NCI-H2227 (cell line): ENCODE measurements around the gene ERVH48-1.
"Not testable (repeated sequence)": the region's sequence is repeated elsewhere in the genome, so short reads cannot be mapped to it uniquely, and the experiment has no call there.

Experiments
- DNase-seq: peaks from one replicate; lab custom pipeline; 2025; ENCODE audit not compliant: unreplicated experiment; lab: John Stamatoyannopoulos, UW

The ERVH48-1 gene

GRCh38 chr21:42939582-42940413, 14.4 kb upstream of the ERVH48-1 start:
- DNase-seq = no peak

- DNase-seq = not testable (repeated sequence)
Observed at GRCh38 chr21:42938606-42938995, 13.2 kb upstream of the ERVH48-1 start.

- DNase-seq = no peak
Observed at GRCh38 chr21:42937960-42938605, 12.7 kb upstream of the ERVH48-1 start.

- not testable (repeated sequence) for DNase-seq
Observed at GRCh38 chr21:42937034-42937940, 11.9 kb upstream of the ERVH48-1 start.

- DNase-seq = not testable (repeated sequence)
Observed at GRCh38 chr21:42936360-42936759, 10.9 kb upstream of the ERVH48-1 start.

GRCh38 chr21:42933973-42934372, 8.5 kb upstream of the ERVH48-1 start:
- DNase-seq = not testable (repeated sequence)

- not testable (repeated sequence) for DNase-seq
Observed at GRCh38 chr21:42933137-42933970, 7.9 kb upstream of the ERVH48-1 start.

GRCh38 chr21:42932378-42933136, 7.1 kb upstream of the ERVH48-1 start:
- not testable (repeated sequence) for DNase-seq

GRCh38 chr21:42931560-42932235, 6.3 kb upstream of the ERVH48-1 start:
- DNase-seq = no peak

GRCh38 chr21:42929969-42930368, 4.5 kb upstream of the ERVH48-1 start:
- no peak for DNase-seq

GRCh38 chr21:42927474-42928200, 2.2 kb upstream of the ERVH48-1 start:
- DNase-seq = not testable (repeated sequence)

GRCh38 chr21:42924433-42924751, 1.0 kb downstream of the ERVH48-1 start:
- no peak for DNase-seq

- peak; percentile 74 for DNase-seq
Observed at GRCh38 chr21:42923553-42924432, 1.6 kb downstream of the ERVH48-1 start.

- DNase-seq = no peak
Observed at GRCh38 chr21:42922918-42923317, 2.5 kb downstream of the ERVH48-1 start.

- DNase-seq = no peak
Observed at GRCh38 chr21:42921927-42922326, 3.5 kb downstream of the ERVH48-1 start.

- DNase-seq = no peak
Observed at GRCh38 chr21:42918291-42918690, 7.1 kb downstream of the ERVH48-1 start.

GRCh38 chr21:42913476-42913875, 12.0 kb downstream of the ERVH48-1 start:
- DNase-seq = no peak

GRCh38 chr21:42911920-42912319, 13.5 kb downstream of the ERVH48-1 start:
- DNase-seq = not testable (repeated sequence)
